H9 (cell line): ENCODE measurements around the gene WDR33. TPM values are rescaled to one million over a fixed set of nuclear protein-coding genes. Genes with fewer than 3 reads are reported as not detected.

Experiments
- DNase-seq: peaks from one replicate; pipeline ENCODE4 v3.0.0-alpha.2; 2017
- H2AFZ ChIP-seq: one replicate; pipeline ENCODE4 v1.6.1; 2013; ENCODE audit warnings: mild to moderate bottlenecking, low read length, control low read depth, moderate library complexity
- H2AK5ac ChIP-seq: 2 replicates; pipeline ENCODE4 v1.6.1; 2013; ENCODE audit warnings: low read length, control low read depth, mixed read lengths; ENCODE audit not compliant: insufficient read length
- H2BK120ac ChIP-seq: one replicate; pipeline ENCODE4 v1.6.1; 2013; ENCODE audit warnings: low read depth, mild to moderate bottlenecking, low read length, control low read depth, inconsistent platforms; ENCODE audit not compliant: poor library complexity, severe bottlenecking
- H2BK12ac ChIP-seq: 2 replicates; pipeline ENCODE4 v1.6.1; 2013; ENCODE audit warnings: low read length, control low read depth, mixed read lengths, low read depth; ENCODE audit not compliant: insufficient read length
- H2BK15ac ChIP-seq: 2 replicates; pipeline ENCODE4 v1.6.1; 2013; ENCODE audit warnings: low read depth, low read length, control low read depth
- H2BK20ac ChIP-seq: one replicate; pipeline ENCODE4 v1.6.1; 2013; ENCODE audit warnings: low read depth, mild to moderate bottlenecking, low read length, control low read depth, inconsistent platforms; ENCODE audit not compliant: poor library complexity, severe bottlenecking
- H2BK5ac ChIP-seq: 2 replicates; pipeline ENCODE4 v1.6.1; 2013; ENCODE audit warnings: low read length, control low read depth, mixed read lengths; ENCODE audit not compliant: insufficient read length
- H3K14ac ChIP-seq: 2 replicates; pipeline ENCODE4 v1.6.1; 2013; ENCODE audit warnings: low read length, control low read depth; ENCODE audit not compliant: insufficient read depth
- H3K18ac ChIP-seq: 2 replicates; pipeline ENCODE4 v1.6.1; 2013; ENCODE audit warnings: low read depth, mild to moderate bottlenecking, mixed read lengths, low read length, control low read depth; ENCODE audit not compliant: insufficient read length
- H3K23ac ChIP-seq: 2 replicates; pipeline ENCODE4 v1.6.1; 2013; ENCODE audit warnings: low read length, control low read depth, mixed read lengths, low read depth; ENCODE audit not compliant: insufficient read length
- H3K23me2 ChIP-seq: 2 replicates; pipeline ENCODE4 v1.6.1; 2013; ENCODE audit warnings: low read depth, mild to moderate bottlenecking, mixed read lengths, low read length, control low read depth; ENCODE audit not compliant: insufficient read length, poor library complexity, severe bottlenecking
- H3K27ac ChIP-seq: 2 replicates; pipeline ENCODE4 v1.5.1; 2013; ENCODE audit warnings: low read length, control low read depth, mixed read lengths, low read depth; ENCODE audit not compliant: insufficient read length
- H3K27me3 ChIP-seq: 2 replicates; pipeline ENCODE4 v1.6.1; 2013; ENCODE audit warnings: low read length, control low read depth, inconsistent platforms; ENCODE audit not compliant: insufficient read depth
- H3K4ac ChIP-seq: 2 replicates; pipeline ENCODE4 v1.6.1; 2013; ENCODE audit warnings: low read depth, mild to moderate bottlenecking, control low read depth, inconsistent platforms, low read length, moderate library complexity
- H3K4me1 ChIP-seq: 2 replicates; pipeline ENCODE4 v1.6.1; 2013; ENCODE audit warnings: low read length, control low read depth, inconsistent platforms; ENCODE audit not compliant: insufficient read depth
- H3K4me2 ChIP-seq: 2 replicates; pipeline ENCODE4 v1.6.1; 2013; ENCODE audit warnings: low read length, control low read depth, mixed read lengths; ENCODE audit not compliant: insufficient read length, insufficient read depth
- H3K56ac ChIP-seq: 2 replicates; pipeline ENCODE4 v1.6.1; 2013; ENCODE audit warnings: low read depth, mild to moderate bottlenecking, mixed read lengths, low read length, control low read depth; ENCODE audit not compliant: insufficient read length
- H3K79me1 ChIP-seq: 2 replicates; pipeline ENCODE4 v1.6.1; 2013; ENCODE audit warnings: low read depth, mild to moderate bottlenecking, moderate library complexity, low read length, control low read depth, inconsistent platforms; ENCODE audit not compliant: insufficient read depth, poor library complexity, severe bottlenecking
- H3K79me2 ChIP-seq: 2 replicates; pipeline ENCODE4 v1.6.1; 2013; ENCODE audit warnings: low read length, control low read depth, inconsistent platforms; ENCODE audit not compliant: insufficient read depth
- H3K9ac ChIP-seq: 2 replicates; pipeline ENCODE4 v1.6.1; 2013; ENCODE audit warnings: low read length, control low read depth, mixed read lengths; ENCODE audit not compliant: insufficient read length; ENCODE audit errors: extremely low read depth
- H3K9me3 ChIP-seq: one replicate; pipeline ENCODE4 v1.6.1; 2013; ENCODE audit warnings: low read depth, low read length, inconsistent platforms; ENCODE audit not compliant: control insufficient read depth
- H3T11ph ChIP-seq: one replicate; pipeline ENCODE4 v1.6.1; 2013; ENCODE audit warnings: mild to moderate bottlenecking, low read length, control low read depth, inconsistent platforms
- H4K20me1 ChIP-seq: one replicate; pipeline ENCODE4 v1.6.1; 2013; ENCODE audit not compliant: control insufficient read depth, insufficient read length, insufficient read depth
- H4K5ac ChIP-seq: 2 replicates; pipeline ENCODE4 v1.6.1; 2013; ENCODE audit warnings: low read depth, mild to moderate bottlenecking, mixed read lengths, low read length, control low read depth; ENCODE audit not compliant: insufficient read length
- H4K8ac ChIP-seq: replicated peaks from 2 replicates; pipeline ENCODE4 v1.6.1; 2013; ENCODE audit warnings: low read length, control low read depth, mixed read lengths, low read depth; ENCODE audit not compliant: insufficient read length
- H4K91ac ChIP-seq: 2 replicates; pipeline ENCODE4 v1.6.1; 2013; ENCODE audit warnings: low read depth, mild to moderate bottlenecking, moderate library complexity, mixed read lengths, low read length, control low read depth; ENCODE audit not compliant: insufficient read length
- H3K27ac Mint-ChIP-seq, 3 experiments: 2 replicates in 2 of 3; 3 replicates in 1 of 3; pipeline ENCODE4 v1.8.0; 2020 to 2021; ENCODE audit warnings: mixed read lengths in 3 of 3, mild to moderate bottlenecking in 1 of 3, moderate library complexity in 1 of 3
- H3K27me3 Mint-ChIP-seq: 2 replicates; pipeline ENCODE4 v1.8.0; 2021; ENCODE audit warnings: low read depth, mild to moderate bottlenecking, moderate library complexity, mixed read lengths
- H3K36me3 Mint-ChIP-seq, 3 experiments: 2 replicates in 2 of 3; 3 replicates in 1 of 3; pipeline ENCODE4 v1.8.0; 2020 to 2021; ENCODE audit warnings: low read depth in 3 of 3, mixed read lengths in 3 of 3; ENCODE audit not compliant: insufficient read depth in 1 of 3
- H3K4me1 Mint-ChIP-seq, 2 experiments: 2 replicates each; pipeline ENCODE4 v1.8.0; 2020; ENCODE audit warnings: mixed read lengths in 2 of 2
- H3K4me3 Mint-ChIP-seq, 2 experiments: 2 replicates in 1 of 2; 3 replicates in 1 of 2; pipeline ENCODE4 v1.8.0; 2020 to 2021; ENCODE audit warnings: mild to moderate bottlenecking in 2 of 2, mixed read lengths in 2 of 2, moderate library complexity in 1 of 2
- H3K9me3 Mint-ChIP-seq, 2 experiments: 2 replicates in 1 of 2; 3 replicates in 1 of 2; pipeline ENCODE4 v1.8.0; 2020; ENCODE audit warnings: mild to moderate bottlenecking in 2 of 2, mixed read lengths in 2 of 2, moderate library complexity in 1 of 2
- CTCF ChIP-seq: fragments of 200-600 bp; sonication (generic); conservative IDR thresholded peaks from 3 replicates; pipeline ENCODE4 v1.8.0; 2021; ENCODE audit warnings: antibody characterized with exemption, mild to moderate bottlenecking
- WGBS: extraction: QIAGEN DNeasy Blood & Tissue Kit; methylation state at CpG from one replicate; pipeline ENCODE4 v1.1.7; 2013; ENCODE audit warnings: missing lambda C conversion rate, low lambda C conversion rate, mixed read lengths; ENCODE audit not compliant: insufficient read length; ENCODE audit errors: extremely low coverage; 5-methylcytosine and 5-hydroxymethylcytosine counted together
- total RNA-seq: library from RNA; stranded (reverse); gene quantifications from 2 replicates; pipeline ENCODE4 v1.2.1, GENCODE V29; 2021

The WDR33 gene
- total RNA-seq, 1 experiment from 2014 or later, result 86.0 TPM

DNA sequence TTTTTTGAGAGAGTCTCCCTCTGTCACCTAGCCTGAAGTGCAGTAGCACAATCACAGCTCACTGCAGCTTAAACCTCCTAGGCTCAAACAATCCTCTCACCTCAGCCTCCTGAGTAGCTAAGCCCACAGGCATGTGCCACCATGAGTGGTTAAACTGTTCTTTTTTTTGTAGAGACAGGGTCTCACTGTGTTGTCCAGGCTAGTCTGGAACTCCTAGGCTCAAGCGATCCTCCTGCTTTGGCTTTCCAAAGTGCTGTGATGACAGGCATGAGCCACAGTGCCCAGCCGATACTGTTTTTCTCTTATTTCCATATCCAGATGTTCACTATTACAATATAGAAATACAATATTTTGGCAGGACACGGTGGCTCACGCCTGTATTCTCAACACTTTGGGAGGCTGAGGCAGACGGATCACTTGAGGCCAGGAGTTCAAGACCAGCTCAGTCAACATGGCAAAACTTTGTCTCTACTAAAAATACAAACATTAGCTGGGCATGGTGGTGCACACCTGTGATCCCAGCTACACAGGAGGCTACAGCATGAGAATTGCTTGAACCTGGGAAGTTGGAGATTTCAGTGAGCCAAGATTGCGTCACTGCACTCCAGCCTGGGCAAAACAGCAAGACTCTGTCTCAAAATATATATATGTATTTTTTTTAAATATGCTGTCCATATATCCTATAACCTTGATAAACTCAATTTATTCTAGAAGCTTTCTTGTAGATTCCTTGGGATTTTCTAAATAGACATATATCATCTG lies 24.7 kb downstream of the WDR33 start:
- no peak overlapping the region for H4K91ac ChIP-seq
- Mint-ChIP-seq H3K9me3 (peaks cover 13% of the 10 kb centered on the region in 2 experiments), H3K36me3 (peaks cover 17 to 25% (median 21%) of the 10 kb centered on the region in 3 experiments), H3K27ac (peak overlapping the region in 1 of 3 experiments; percentile 45; a peak in 1 of 7 replicates), H3K27me3 (no peaks in the 10 kb centered on the region), H3K4me3 (no peak overlapping the region), H3K4me1 (no peaks in the 10 kb centered on the region)
- no peak overlapping the region for H3K14ac ChIP-seq
- H4K5ac ChIP-seq, result no peak overlapping the region
- no peak overlapping the region for H3T11ph ChIP-seq
- no peak overlapping the region for H3K56ac ChIP-seq
- H3K4me2 ChIP-seq, result no peak overlapping the region
- no peak overlapping the region for H2BK15ac ChIP-seq
- no peaks in the 10 kb centered on the region for H3K9me3 ChIP-seq
- H2AK5ac ChIP-seq, result no peak overlapping the region
- H2BK12ac ChIP-seq, result no peak overlapping the region
- H3K27me3 ChIP-seq, result no peaks in the 10 kb centered on the region
- H3K23ac ChIP-seq, result no peak overlapping the region
- H2BK120ac ChIP-seq, result no peak overlapping the region
- no peak overlapping the region for H3K18ac ChIP-seq
- no peak overlapping the region for H3K9ac ChIP-seq
- no peak overlapping the region for H3K4ac ChIP-seq
- H2AFZ ChIP-seq, result no peak overlapping the region
- TF ChIP-seq CTCF, result no peak
- H3K23me2 ChIP-seq, result no peaks in the 10 kb centered on the region
- no peak overlapping the region for H3K27ac ChIP-seq
- no peaks in the 10 kb centered on the region for H4K20me1 ChIP-seq
- peaks cover 2% of the 10 kb centered on the region; the same call in 1 of the 2 replicates for H3K79me2 ChIP-seq
- WGBS, result no CpG with 5 or more reads among the region's 6 CpGs
- peaks cover 3% of the 10 kb centered on the region for H3K79me1 ChIP-seq
- H4K8ac ChIP-seq, result no peak overlapping the region
- no peak overlapping the region for H2BK5ac ChIP-seq
- no peak for DNase-seq
- H2BK20ac ChIP-seq, result no peak overlapping the region
- no peaks in the 10 kb centered on the region for H3K4me1 ChIP-seq
